Calu3 (cell line): ENCODE results near the gene PIRT. TPM values are rescaled to one million over a fixed set of nuclear protein-coding genes. Genes with fewer than 3 reads are reported as not detected.

Source experiments
- BruUV-seq: library from RNA; stranded (reverse); fragments of 400-500 nt; replicated peaks from 2 replicates; lab custom pipeline; 2021; lab: Mats Ljungman, UMichigan
- CTCF ChIA-PET: fragments of 300-600 bp; sonication (Branson Sonifier 250); formaldehyde crosslinking; loops from one replicate; lab custom pipeline; 2022; ENCODE audit warnings: antibody characterized with exemption; lab: Charles Lee
- DNase-seq: peaks from one replicate; pipeline ENCODE4 v3.0.0; 2022
- H3K27ac Mint-ChIP-seq: one replicate; pipeline ENCODE4 v1.8.0; 2022; ENCODE audit warnings: mixed read lengths; ENCODE audit not compliant: unreplicated experiment
- H3K27me3 Mint-ChIP-seq: one replicate; pipeline ENCODE4 v1.8.0; 2022; ENCODE audit warnings: mixed read lengths; ENCODE audit not compliant: unreplicated experiment
- H3K36me3 Mint-ChIP-seq: one replicate; pipeline ENCODE4 v1.8.0; 2022; ENCODE audit warnings: mild to moderate bottlenecking, moderate library complexity, mixed read lengths; ENCODE audit not compliant: insufficient read depth, unreplicated experiment
- H3K4me1 Mint-ChIP-seq: one replicate; pipeline ENCODE4 v1.8.0; 2022; ENCODE audit warnings: mild to moderate bottlenecking, low read depth, mixed read lengths; ENCODE audit not compliant: unreplicated experiment
- H3K4me3 Mint-ChIP-seq: one replicate; pipeline ENCODE4 v1.8.0; 2022; ENCODE audit warnings: mild to moderate bottlenecking, low read depth, moderate library complexity, mixed read lengths; ENCODE audit not compliant: unreplicated experiment
- H3K9me3 Mint-ChIP-seq: one replicate; pipeline ENCODE4 v1.8.0; 2022; ENCODE audit warnings: low read depth, mixed read lengths; ENCODE audit not compliant: unreplicated experiment
- CTCF ChIP-seq: fragments of 200-600 bp; IDR thresholded peaks from one replicate; pipeline ENCODE4 v1.8.0; 2022; ENCODE audit warnings: antibody characterized with exemption; ENCODE audit not compliant: unreplicated experiment
- intact Hi-C: fragments of 100-400 bp; cut with micrococcal nuclease; formaldehyde crosslinking; loops from one replicate; pipeline ENCODE4 v1.10.0; 2022; ENCODE audit not compliant: unreplicated experiment
- total RNA-seq: library from RNA; stranded (reverse); gene quantifications from 2 replicates; pipeline ENCODE4 v1.2.3, GENCODE V29; 2022

Gene PIRT
- total RNA-seq, 1 experiment from 2014 or later: not detected

DNA sequence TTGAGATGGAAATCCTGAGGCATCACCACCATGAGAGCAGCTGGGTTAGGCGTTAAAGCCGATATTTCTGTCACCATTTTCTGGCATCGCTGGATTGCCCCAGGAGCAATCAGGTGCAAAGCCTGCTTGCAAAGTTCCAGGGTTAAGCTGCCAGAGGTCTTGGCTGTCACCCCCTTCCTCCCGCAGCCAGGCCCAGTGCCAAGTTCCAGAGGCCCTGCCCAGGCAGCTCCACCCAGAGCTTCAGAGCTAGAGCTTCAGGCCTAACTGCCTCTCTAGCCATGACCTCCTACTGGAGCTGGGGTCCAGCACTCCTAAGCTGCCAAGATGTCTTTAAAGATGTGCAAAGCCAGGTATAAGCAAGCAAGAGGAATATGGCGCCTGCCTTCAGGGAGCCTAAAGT is 25.2 kb downstream of the PIRT start:
- H3K27me3 Mint-ChIP-seq: peaks cover 13% of the 10 kb centered on the region
- no TSS peak for BruUV-seq
- no peak for DNase-seq
- H3K36me3 Mint-ChIP-seq: no peaks in the 10 kb centered on the region
- no peaks in the 10 kb centered on the region for H3K4me1 Mint-ChIP-seq
- intact Hi-C loops: no loop called here
- CTCF ChIA-PET: interaction anchor here (0.6 kb wide), 1 partner anchor 14 kb away, joined by 3 read pairs; no protein-coding TSS in a partner anchor
- no peak overlapping the region for H3K4me3 Mint-ChIP-seq
- TF ChIP-seq CTCF: no peak
- no peak overlapping the region for H3K27ac Mint-ChIP-seq
- peaks cover 4% of the 10 kb centered on the region for H3K9me3 Mint-ChIP-seq

DNA sequence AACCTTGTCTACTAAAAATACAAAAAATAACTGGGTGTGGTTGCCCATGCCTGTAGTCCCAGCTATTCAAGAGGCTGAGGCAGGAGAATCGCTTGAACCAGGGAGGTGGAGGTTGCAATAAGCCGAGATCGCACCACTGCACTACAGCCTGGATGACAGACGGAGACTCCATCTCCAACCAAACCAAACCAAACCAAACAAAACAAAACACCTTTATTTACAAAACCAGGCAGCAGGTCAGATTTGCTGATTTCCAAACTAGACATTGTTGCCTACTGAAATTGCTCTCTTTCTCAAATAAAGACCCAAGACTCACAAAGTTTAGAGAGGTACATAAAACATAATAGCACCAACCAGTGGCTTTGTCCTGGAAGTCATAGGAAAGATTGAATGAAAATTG is 28.3 kb downstream of the PIRT start:
- Mint-ChIP-seq H3K9me3 (peaks cover 4% of the 10 kb centered on the region), H3K27ac (no peak overlapping the region), H3K27me3 (peaks cover 13% of the 10 kb centered on the region), H3K4me3 (no peak overlapping the region), H3K36me3 (no peaks in the 10 kb centered on the region), H3K4me1 (no peaks in the 10 kb centered on the region)
- no peak for DNase-seq
- TF ChIP-seq CTCF: no peak
- CTCF ChIA-PET: no interaction called here
- BruUV-seq: no TSS peak
- intact Hi-C loops: no loop called here

DNA sequence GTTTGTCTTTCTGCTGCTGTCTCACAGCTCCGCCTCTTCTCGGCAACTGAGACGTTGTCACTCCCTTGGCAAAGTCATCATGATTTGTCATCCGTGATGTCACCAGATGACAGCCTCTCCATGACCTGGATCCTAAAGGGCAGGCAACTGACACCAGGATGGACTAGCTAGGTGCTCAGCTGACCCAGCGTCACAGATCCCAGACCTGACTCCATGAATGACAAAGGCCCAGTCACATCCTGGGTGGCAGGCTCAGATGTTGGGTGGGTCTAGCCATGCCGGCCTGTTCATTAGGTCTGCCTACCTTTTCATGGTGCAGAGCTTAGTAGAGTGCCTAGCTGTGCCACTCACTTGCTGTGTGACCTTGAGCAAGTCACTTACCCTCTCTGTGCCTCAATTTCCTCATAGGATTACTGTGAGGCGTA is 30.2 kb downstream of the PIRT start:
- BruUV-seq: no TSS peak
- Mint-ChIP-seq H3K36me3 (no peaks in the 10 kb centered on the region), H3K4me3 (no peak overlapping the region), H3K4me1 (no peaks in the 10 kb centered on the region), H3K27ac (no peak overlapping the region), H3K9me3 (no peaks in the 10 kb centered on the region), H3K27me3 (peaks cover 13% of the 10 kb centered on the region)
- intact Hi-C loops: no loop called here
- no peak for DNase-seq
- no peak for TF ChIP-seq CTCF
- CTCF ChIA-PET: no interaction called here

GRCh38 chr17:10806545-10807262 is 31.2 kb downstream of the PIRT start:
- CTCF ChIA-PET: no interaction called here
- TF ChIP-seq CTCF: no peak
- Mint-ChIP-seq H3K27me3 (peaks cover 13% of the 10 kb centered on the region), H3K36me3 (no peaks in the 10 kb centered on the region), H3K9me3 (no peaks in the 10 kb centered on the region), H3K4me3 (no peak overlapping the region), H3K27ac (no peak overlapping the region), H3K4me1 (peaks cover under 1% of the 10 kb centered on the region)
- no TSS peak for BruUV-seq
- intact Hi-C loops: no loop called here
- DNase-seq: no peak
